Effector CD8-positive, alpha-beta T cell (primary cell): ENCODE data around the gene MPG.
"Not testable (repeated sequence)": the region's sequence is repeated elsewhere in the genome, so short reads cannot be mapped to it uniquely, and the experiment has no call there.

Experiments used
- DNase-seq: peaks from one replicate; lab custom pipeline; 2025; lab: John Stamatoyannopoulos, UW
- total RNA-seq, 4 experiments: gene quantifications; one replicate each; lab custom pipeline; 2026; lab: John Stamatoyannopoulos, UW

MPG gene
- total RNA-seq = 24.3 to 43.1 (median 31.5) reads per million in 4 experiments

DNA sequence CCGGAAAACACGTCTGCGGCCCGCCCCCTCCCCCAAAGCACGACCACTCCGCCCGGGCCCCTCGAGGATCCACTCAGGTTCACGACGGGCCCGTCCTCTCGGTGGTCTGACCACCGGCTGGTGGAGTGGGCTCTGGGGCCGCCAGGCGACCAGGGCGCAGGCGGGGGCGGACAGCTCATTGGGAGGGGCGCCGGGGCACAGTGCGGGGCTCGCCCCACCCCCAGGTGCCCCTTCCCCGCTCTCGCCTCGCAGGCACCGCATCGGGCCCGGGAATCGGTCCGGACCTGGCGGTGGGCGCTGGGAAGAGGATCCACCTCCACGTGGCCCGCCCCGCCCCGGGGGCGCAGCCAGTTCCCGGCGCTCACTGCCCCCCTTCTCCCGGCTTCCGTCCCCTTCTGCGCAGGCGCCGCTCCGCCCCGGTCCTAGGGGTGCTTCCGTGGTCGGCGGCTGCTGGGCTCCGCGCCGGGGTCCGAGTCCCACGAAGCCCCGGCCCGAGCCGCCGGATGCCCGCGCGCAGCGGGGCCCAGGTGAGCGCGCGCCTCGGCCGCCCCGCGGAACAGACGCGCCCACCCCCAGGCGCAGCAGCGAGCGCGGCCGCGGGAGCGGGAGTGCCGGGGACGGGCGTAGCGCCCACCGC is at the start of gene MPG:
MPG (plus strand) TSS at position 419 of the 637 bp plus-strand sequence; CDS start at position 504, 85 bp downstream.
- DNase-seq = peak; percentile 73

DNA sequence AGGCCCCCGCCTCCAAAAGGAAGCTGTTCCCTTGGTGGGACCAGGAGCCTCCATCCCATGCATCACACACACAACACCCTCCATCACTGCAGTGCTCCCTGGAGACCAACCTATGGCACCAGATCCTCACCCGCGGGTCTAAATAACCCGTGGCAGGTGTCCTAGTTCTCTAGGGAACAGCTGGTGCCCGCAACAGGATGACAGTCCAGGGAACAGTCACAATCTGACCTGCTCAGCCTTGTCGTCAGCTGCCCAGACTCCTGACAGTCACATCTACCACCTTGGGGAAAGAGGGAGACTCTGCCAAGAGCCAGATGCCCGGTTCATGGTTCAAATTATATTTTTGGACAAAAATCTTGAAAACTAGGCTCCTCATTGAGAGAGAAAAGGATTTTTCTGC is 47.4 kb upstream of the MPG start:
- DNase-seq = not testable (repeated sequence)

DNA sequence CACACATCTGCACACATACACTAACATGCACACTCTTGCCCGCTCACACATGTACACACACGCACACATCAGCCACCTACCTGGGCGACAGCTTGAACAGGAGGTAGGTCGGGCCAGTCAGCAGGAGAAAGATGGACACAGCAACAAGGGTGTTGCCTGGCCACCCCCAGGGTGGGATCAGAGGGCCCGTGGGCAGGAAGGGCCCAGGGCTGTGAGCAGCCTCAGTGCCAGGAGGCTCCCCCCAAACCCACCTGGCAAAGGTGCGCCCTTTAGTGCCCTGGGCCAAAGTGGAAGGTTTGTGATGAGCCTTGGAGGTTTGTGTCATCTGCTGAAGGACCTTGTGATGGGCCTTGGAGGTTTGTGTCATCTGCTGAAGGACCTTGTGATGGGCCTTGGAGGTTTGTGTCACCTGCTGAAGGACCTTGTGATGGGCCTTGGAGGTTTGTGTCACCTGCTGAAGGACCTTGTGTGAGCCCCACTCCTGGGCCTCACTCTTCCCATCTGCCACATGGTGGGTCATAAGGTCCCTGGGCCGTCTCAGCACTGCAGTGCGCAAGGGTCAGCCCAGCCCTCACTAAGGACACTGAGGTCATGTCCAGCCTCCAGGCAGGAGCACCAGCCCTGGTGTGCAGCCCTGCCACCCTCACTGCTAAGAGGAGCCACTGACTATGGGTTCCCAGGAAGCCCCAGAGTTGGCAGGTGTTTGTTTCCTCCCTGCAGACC is 44.7 kb upstream of the MPG start:
- not testable (repeated sequence) for DNase-seq

- DNase-seq = no peak
Observed at GRCh38 chr16:33877-34647, 44.0 kb upstream of the MPG start.

- DNase-seq = no peak
Observed at GRCh38 chr16:34648-34987, 43.4 kb upstream of the MPG start.

DNA sequence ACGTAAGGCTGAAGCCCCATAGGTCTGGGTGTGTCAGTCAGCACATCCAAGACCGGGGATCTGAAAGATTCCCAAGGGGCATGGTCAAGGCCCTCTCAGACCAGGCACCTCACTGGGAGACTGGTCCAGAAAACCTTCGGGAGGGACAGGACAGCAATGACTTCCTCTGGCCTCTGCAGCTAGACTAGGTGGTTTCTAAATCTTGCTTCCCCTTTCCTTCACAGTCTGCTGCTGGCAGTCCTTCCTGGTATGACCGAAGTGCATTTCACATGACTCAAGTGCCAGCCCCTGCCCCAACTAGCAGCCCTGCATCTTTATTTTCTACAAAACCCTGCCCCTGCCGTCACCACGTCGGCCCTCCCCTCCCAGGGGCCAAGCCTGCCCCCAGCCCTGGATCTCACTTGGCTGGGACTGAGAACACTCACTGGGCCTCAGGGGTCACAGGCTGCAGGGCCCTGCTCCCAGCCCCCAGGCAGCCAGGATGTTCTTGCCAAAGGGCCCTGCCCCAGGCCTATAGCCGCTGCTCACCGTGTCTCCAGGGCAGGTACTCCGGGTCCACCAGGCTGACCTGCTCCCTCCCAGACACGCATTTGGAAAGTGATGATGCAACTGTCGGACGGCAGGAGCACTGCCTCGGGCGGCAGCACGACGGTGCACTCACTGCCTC is 42.9 kb upstream of the MPG start:
- no peak for DNase-seq

DNA sequence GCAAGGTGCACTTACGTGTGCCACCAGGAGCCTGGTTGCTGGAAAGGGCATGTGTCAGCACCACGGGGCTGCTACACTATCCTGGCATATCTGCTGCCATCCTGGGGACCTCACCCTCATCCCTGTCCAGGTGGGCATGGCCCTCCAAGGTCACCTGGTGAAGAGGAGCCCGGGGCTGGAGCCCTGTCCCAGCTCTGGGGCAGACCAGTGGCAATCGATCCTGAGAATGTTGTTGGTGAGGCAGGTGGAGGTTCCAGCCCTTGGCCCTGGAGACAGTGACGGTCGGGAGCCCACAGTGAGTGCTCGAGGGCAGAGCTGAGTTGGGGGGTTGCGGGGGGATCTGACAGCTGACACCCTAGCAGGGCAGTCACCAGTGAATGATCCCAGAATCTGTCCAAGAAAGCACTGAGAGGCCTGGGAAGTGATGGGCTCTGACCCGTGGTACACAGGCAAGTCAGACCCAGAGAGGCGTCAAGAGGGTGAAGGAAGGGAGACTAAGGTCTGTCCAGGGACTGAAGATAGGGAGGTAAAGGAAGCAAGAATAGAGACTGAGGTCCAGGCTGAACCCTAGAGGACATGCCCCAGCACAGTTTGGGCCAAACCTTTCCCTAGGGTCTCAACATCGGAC is 42.2 kb upstream of the MPG start:
- no peak for DNase-seq

DNA sequence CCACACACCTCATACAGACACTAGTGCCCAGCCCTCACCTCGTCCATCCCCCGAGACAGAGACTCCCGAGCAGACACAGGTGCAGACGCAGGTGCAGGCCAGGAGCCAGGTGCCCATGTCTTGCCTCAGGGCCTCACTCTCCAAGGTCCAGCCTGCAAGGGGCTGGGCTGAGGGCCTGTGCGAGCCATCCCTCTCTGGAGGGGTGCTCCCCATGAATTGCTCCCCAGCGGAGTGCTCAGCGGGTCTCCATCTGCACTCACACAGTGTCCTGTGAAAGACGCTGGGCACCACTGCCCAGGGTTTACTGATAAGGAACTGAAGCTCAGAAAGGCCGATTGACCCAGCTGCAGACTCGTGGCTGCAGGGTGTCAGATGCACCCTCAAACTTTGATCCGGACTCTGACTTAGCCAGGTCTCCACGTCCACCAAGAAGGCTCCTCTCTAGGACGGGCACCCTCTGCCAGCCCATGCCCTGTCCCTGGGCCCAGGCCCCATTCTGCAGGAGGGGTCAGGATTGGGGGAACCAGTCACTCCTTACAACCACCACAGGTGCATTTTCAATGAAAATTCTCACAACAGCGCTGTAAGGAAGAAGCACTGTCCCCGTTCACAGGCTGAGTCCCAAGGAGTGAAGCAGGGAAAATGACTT is 41.6 kb upstream of the MPG start:
- no peak for DNase-seq

- no peak for DNase-seq
Observed at GRCh38 chr16:37511-37910, 40.5 kb upstream of the MPG start.

GRCh38 chr16:38206-38605 is 39.8 kb upstream of the MPG start:
- DNase-seq = not testable (repeated sequence)

GRCh38 chr16:38941-39892 is 38.8 kb upstream of the MPG start:
- DNase-seq = no peak

GRCh38 chr16:41439-42068 is 36.5 kb upstream of the MPG start:
- DNase-seq = no peak

GRCh38 chr16:42069-42457 is 36.0 kb upstream of the MPG start:
- no peak for DNase-seq

DNA sequence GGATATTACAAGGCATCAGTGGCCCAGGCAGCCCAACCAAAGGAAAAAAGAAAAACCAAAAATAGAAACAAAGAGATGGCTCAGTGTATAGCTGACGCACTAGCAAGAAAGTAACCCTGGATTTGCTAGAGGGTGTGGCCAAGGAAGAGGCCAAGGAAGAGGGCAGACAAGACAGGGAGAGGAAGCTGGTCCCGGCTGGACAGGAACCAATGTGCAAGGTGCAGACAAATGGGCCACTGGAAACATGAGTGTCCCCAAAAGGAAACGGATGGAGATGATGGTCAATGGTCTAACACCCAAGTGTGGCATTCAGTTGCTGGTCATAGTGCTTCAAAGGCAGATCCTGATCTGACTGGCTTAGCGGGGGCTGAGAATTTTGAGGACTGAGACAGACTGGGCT is 35.3 kb upstream of the MPG start:
- DNase-seq = no peak

DNA sequence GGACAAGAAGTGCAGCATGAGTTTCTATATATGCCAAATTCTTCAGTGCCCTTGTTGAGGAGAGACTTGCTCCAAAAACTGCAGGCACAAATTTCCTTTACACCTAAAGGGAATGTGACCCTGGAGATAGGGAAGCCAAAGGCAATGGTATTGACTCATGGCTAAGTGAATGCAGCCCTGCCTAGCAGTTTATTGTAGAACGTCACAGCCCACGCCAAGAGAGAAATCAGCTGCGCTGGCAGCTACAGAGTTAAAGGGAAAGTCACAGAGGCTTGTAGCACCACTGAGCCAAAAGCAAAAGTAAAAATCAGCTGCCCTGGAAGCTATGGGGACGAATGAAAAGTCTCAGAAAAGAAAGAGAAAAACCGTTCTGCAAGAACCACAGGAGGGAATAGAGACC is 34.7 kb upstream of the MPG start:
- DNase-seq = no peak

DNA sequence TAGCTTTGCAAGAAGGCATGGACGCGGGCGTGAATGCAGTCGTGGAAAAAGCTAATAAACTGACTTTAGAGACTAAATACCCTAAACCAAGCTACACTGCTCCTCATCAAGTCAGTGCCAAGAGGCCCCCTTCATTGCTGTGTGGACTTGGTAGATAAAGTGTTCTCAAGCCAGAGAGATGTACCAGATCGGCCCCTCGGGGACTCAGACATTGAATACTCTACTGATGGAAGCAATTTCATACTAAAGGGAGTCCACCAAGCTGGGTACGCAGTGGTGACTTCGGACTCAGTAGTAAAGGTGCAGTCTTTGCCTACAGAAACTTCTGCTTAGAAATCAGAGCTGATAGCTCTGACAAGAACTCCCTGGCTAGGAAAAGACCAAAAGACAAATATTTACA is 33.4 kb upstream of the MPG start:
- no peak for DNase-seq

DNA sequence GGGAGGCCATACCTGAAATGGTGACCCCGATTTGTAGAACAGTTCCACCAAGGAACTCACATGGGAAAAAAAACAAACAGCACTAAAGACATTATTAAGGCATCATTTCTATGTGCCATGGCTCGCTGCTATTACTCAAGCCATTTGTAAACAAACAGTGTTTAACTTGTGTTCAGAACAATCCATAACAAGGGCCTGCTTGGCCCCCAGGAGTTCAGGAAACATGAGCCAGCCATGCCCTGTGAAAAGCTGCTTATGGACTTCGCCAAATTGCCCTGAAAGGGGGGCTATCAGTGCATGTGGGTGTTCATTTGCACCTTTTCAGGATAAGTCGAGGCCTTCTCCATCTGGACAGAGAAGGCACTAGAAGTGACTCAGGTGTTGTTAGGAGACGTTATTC is 32.6 kb upstream of the MPG start:
- no peak for DNase-seq

- DNase-seq = not testable (repeated sequence)
Observed at GRCh38 chr16:46510-46909, 31.5 kb upstream of the MPG start.

- no peak for DNase-seq
Observed at GRCh38 chr16:47234-47633, 30.8 kb upstream of the MPG start.
